GM12801 (cell line): Measurements from ENCODE around the gene OR1L1.

Source experiments
- CTCF ChIP-seq: IDR thresholded peaks from one replicate; pipeline ENCODE4 v1.5.1; 2011; ENCODE audit warnings: control low read depth; ENCODE audit not compliant: insufficient read length; ENCODE audit errors: extremely low read depth

Gene OR1L1

GRCh38 chr9:122684851-122685250, 23.3 kb downstream of the OR1L1 start:
- TF ChIP-seq CTCF: no peak

- no peak for TF ChIP-seq CTCF
These were observed 34.2 kb downstream of the OR1L1 start for GRCh38 chr9:122695696-122696095.
